ENCODE data around the gene SLC22A5.
A peak's percentile ranks its signal among the peaks of the same experiment; 100 is the strongest.

Gene SLC22A5

GRCh38 chr5:132426525-132427138 lies 57.1 kb downstream of the SLC22A5 start:
- TF ChIP-seq, protein P1, sequence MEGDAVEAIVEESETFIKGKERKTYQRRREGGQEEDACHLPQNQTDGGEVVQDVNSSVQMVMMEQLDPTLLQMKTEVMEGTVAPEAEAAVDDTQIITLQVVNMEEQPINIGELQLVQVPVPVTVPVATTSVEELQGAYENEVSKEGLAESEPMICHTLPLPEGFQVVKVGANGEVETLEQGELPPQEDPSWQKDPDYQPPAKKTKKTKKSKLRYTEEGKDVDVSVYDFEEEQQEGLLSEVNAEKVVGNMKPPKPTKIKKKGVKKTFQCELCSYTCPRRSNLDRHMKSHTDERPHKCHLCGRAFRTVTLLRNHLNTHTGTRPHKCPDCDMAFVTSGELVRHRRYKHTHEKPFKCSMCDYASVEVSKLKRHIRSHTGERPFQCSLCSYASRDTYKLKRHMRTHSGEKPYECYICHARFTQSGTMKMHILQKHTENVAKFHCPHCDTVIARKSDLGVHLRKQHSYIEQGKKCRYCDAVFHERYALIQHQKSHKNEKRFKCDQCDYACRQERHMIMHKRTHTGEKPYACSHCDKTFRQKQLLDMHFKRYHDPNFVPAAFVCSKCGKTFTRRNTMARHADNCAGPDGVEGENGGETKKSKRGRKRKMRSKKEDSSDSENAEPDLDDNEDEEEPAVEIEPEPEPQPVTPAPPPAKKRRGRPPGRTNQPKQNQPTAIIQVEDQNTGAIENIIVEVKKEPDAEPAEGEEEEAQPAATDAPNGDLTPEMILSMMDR (IDR thresholded peaks at IDR 0.05; ENCODE audit: low read depth, low read length) = peak; percentile 69
- DNase-seq (ENCODE audit: low read depth in 2 of 2) = peak; percentile 86 to 96
- no peak overlapping the region for H3K4me3 ChIP-seq (replicated peaks in 1 of 2; ENCODE audit: low read depth in 2 of 2, low read length in 2 of 2)

DNA sequence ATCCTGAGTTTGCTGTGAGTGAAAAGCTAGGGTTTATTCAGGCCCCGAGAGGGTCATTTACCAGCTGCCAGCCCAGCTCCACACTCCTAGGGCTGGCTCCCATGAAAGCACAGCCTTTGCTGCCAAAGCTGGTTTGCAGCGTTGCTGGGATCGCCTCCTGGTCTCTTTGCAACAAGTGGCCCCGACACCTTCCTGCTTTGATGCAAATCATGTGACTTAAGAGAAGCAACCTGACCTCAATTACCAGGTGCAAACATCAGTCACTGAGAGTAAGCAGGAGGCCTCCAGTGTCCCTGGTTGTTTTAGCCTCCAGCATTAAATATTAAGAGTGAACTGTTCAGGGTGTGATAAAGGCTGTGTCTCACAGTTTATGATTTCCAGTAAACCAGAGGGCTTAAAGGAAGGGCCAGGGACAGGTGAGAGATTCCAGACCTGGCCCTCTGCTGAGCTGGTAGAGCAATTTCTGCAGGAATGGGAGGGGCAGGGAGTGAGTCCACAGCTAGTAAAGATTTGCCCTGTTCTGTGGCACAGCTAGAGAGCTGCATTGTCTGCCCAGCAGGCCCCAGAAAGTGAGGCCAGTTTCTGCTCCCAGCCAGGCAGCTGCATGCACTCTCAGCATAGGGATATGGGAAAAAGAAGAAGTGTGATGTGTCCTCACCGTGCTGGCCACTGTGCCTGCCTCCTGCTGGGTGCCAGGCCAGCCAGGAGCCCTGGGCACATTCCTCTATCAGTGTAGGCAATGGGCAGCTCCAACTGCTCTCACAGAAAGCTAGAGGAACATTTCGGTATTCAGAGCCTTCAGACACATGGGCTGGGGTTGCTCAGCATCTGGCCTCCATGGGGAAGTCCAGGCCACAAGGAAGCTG lies 58.0 kb downstream of the SLC22A5 start:
- H3K4me3 ChIP-seq (replicated peaks in 1 of 2; ENCODE audit: low read depth in 2 of 2, low read length in 2 of 2) = no peak overlapping the region
- TF ChIP-seq, protein P1 (IDR thresholded peaks at IDR 0.05; ENCODE audit: low read depth, low read length) = no peak
- DNase-seq (ENCODE audit: low read depth in 2 of 2) = no peak

DNA sequence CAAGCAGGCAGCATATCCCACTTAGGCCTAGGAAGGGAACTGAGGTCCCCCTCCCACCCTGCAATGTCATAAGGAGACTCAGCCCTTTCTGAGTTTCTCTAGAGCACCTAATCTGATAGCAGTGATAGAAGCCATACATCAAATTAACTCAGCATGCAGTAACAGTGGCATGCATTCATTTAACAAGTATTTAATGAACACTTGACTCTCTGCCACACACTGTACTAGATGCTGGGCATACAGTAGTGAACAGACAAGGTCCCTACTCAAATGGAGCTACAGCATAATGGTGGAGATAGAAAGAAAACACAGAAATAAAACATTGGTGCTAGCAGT lies 58.6 kb downstream of the SLC22A5 start:
- DNase-seq (ENCODE audit: low read depth in 2 of 2) = no peak
- TF ChIP-seq, protein P1 (IDR thresholded peaks at IDR 0.05; ENCODE audit: low read depth, low read length) = no peak
- no peak overlapping the region for H3K4me3 ChIP-seq (replicated peaks in 1 of 2; ENCODE audit: low read depth in 2 of 2, low read length in 2 of 2)

GRCh38 chr5:132428484-132429462 lies 59.3 kb downstream of the SLC22A5 start:
- DNase-seq (ENCODE audit: low read depth in 2 of 2) = peak; percentile 55 to 81
- TF ChIP-seq, protein P1 (IDR thresholded peaks at IDR 0.05; ENCODE audit: low read depth, low read length) = no peak
- no peak overlapping the region for H3K4me3 ChIP-seq (replicated peaks in 1 of 2; ENCODE audit: low read depth in 2 of 2, low read length in 2 of 2)

GRCh38 chr5:132429463-132430440 lies 60.2 kb downstream of the SLC22A5 start:
- no peak for DNase-seq (ENCODE audit: low read depth in 2 of 2)
- H3K4me3 ChIP-seq (replicated peaks in 1 of 2; ENCODE audit: low read depth in 2 of 2, low read length in 2 of 2) = no peak overlapping the region
- TF ChIP-seq, protein P1 (IDR thresholded peaks at IDR 0.05; ENCODE audit: low read depth, low read length) = no peak

Measured in cardiac fibroblast (primary cell).